HG02759 (cell line): ENCODE measurements around the gene MYO7B.

ENCODE experiments used
- ATAC-seq: cut with Tn5 transposase; IDR thresholded peaks from one replicate; pipeline ENCODE4 v1.9.1; 2021; ENCODE audit warnings: mild to moderate bottlenecking, moderate library complexity; ENCODE audit not compliant: unreplicated experiment

Gene MYO7B

DNA sequence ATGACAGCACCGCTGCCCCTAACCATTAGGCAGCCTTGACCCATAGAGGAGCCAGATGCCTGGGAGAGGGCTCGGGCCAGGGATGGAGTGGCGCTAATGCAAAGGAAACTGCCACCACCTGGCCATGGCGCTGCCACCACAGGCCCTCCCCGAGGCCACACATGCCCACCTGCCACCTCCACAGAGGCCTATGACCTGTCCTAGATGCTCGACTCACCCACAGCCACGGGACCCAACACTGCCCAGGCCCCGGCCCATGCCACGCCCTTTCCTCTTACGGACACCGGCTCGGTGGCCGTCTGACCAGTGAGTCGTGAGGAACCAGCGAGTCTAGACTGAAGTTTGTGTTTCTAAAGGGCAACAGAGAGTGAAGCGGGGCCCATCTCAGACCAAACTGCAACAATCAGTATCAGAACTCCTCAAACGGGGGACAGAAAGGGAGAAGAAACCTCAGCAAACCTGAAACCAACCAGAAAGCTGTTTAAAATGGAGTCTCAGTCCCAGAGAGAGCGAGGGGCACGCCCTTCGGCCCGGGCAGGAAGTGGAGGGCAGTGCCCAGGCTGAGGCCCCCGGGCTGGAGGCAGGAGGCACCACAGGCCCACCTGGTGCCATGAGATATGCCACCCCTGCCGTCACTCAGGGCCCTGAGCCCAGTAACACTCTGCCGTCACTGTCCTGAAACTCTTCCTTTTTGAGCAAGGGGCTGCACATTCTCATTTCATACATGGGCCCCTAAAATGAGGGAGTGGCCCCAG is 111.2 kb downstream of the MYO7B start:
- no peak for ATAC-seq

DNA sequence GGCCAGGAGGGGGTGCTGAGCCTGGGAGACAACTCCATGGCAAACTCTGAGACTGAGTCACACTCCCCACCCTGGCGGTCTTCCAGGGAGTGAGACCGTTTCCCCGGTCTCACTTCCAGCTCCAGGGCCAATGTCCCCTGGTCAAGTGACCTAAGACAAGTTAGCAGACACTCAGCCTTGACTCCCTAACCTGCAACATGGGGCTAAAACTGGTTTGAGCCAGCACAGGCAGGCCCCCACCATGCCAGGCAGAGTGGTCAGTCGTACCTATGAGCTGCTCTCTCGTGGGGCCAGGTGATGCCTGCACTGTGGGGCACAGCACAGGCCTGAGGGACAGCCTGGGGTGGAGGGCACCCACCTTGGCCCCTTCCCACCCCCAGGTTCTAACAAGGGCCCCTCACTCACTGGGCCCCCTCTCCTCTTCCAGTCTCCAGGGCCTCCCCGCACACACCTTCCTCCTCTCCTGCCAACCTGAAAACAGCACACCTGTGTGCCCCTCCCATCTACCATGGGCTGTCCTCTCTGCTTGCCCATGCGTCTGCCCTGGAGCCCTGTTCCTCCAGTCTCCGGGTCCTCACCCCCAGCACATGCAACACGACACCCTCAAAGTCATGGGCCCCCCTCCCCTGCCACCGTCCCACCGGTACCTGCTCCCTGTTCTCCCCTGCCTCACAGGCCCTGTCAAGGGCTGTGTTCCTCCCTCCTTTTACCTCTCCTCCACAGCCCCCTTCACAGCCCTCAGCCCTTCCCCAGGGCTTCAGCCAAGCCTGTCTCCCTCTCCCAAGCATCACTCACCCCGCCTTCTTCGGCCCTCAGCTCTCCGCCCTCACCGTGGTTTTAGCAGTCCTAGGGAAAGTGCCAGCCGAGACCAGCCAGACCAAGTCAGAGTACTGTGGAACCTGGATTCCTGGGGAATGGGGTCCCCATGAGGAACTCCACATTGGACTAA is 112.0 kb downstream of the MYO7B start:
- ATAC-seq = no peak

DNA sequence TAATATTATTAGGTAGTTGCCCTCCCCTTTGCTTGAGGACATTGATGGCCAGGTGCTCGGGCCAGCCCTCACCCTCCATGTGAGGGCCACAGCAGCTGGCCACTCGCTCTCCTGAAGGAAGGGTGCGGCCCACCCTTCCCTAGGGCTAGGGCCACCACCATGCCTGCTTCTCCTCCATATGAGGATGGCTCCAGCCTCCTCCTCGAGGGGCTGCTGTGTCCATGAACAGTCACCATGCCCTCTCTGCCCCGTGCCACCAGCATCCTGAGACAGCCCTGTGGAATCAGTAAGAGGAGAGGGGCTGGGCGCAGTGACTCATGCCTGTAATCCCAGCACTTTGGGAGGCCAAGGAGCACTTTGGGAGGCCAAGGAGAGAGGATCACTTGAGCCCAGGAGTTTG is 112.8 kb downstream of the MYO7B start:
- no peak for ATAC-seq

DNA sequence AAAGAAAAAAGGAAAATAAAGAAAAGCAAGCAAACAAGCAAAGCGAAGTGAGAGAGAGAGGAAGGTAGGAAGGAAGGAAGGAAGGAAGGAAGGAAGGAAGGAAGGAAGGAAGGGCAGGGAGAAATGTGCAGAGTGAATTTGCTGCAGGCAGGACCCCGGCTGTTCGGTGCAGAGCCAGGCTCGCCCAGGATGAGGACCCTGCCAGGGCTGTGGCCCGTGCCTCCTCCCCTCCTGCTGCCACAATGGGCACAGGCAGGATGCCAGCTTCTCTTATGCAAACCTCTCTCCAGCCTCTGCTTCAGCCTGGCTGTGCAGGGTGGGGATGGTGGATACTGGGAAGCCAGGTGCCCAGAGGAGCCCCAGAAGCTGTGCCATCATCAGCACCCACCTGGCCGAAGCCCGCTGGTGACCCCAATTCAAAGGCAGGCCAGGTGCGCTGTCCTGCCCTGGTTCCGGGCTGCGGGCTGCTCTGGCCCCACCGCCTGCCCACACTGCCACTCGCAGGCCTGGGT is 113.7 kb downstream of the MYO7B start:
- ATAC-seq = no peak

DNA sequence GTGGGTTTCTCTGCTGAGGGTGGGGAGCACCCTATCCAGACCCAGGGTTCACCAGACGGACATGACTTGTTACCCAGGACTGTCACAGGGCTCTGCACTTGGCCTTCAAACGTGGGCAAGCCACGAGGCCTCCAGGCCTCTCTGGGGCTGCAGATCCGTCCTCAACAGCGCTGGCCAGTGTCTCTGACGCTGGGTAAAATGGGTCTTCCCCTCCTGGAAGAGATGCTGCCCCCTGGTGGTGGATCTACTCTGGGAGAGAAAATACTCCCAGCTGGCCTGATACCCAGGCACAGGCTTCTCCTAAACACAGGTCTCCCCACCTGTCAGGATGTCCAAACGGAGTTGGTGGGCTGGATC is 114.2 kb downstream of the MYO7B start:
- ATAC-seq = peak; percentile 69

DNA sequence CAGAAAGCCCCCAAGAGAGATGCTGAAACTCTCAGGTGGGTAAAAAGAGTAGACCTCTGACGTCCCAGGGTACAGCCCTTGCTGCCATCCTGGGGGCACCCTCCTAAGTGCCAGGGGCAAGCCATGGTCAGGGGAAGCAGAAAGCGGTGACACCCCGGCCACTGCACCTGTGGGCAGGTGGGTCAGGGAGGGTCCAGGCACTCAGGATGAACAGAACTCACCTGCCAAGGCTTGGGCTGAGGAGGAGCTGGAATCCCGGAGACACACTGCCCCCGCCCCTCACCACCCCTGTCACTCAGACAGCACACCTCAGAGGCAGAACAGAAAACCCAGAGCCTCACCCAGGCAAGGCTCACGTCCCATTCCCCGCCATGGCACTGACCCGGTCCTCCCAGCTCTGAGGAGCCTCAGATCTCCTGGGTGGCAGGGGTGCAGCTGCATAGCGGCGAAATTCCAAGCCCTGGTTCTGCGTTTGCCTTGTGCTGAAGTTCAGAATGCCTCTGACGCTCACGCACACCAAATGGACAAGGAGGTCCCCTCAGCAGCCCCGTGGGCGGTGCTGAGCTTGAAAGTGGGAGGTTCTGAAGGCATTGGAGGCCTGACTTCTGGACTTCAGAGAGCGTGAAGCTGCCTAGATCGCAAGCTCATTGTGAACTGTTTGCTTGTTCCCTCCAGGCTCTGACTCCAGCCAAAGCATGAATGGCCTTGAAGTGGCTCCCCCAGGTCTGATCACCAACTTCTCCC is 114.7 kb downstream of the MYO7B start:
- no peak for ATAC-seq

DNA sequence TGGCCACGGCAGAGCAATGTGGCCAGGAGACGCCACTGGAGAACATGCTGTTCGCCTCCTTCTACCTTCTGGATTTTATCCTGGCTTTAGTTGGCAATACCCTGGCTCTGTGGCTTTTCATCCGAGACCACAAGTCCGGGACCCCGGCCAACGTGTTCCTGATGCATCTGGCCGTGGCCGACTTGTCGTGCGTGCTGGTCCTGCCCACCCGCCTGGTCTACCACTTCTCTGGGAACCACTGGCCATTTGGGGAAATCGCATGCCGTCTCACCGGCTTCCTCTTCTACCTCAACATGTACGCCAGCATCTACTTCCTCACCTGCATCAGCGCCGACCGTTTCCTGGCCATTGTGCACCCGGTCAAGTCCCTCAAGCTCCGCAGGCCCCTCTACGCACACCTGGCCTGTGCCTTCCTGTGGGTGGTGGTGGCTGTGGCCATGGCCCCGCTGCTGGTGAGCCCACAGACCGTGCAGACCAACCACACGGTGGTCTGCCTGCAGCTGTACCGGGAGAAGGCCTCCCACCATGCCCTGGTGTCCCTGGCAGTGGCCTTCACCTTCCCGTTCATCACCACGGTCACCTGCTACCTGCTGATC is 115.4 kb downstream of the MYO7B start:
- ATAC-seq = no peak

DNA sequence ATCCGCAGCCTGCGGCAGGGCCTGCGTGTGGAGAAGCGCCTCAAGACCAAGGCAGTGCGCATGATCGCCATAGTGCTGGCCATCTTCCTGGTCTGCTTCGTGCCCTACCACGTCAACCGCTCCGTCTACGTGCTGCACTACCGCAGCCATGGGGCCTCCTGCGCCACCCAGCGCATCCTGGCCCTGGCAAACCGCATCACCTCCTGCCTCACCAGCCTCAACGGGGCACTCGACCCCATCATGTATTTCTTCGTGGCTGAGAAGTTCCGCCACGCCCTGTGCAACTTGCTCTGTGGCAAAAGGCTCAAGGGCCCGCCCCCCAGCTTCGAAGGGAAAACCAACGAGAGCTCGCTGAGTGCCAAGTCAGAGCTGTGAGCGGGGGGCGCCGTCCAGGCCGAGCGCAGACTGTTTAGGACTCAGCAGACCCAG is 115.9 kb downstream of the MYO7B start:
- ATAC-seq = no peak

DNA sequence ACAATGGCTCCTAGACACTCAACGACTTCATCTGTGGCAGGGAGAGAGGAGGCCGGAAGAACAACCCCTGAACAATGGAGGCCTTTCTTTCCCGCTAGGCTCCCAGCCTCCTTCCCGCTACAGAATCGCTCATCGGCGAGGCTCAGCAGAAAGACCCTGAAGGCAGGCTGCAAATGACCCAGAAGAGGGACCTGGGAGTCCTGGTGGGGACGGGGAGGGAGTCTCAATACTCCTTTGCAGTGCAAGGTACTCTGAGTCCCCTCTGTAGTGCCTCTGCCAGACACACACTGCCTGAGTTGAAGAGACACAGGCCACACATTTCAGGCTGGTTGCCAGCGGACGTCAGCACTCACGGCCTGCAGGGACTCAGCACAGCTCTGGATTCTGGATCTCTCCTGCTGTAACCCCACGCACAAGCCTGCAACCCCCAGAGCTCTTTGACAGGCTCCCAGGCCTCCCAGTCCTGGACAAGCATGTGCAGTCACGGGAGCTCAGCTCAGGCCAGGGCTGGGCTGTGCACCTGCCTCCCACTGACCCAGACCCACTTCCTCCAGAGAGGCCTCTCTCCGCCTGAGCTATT is 116.6 kb downstream of the MYO7B start:
- no peak for ATAC-seq

DNA sequence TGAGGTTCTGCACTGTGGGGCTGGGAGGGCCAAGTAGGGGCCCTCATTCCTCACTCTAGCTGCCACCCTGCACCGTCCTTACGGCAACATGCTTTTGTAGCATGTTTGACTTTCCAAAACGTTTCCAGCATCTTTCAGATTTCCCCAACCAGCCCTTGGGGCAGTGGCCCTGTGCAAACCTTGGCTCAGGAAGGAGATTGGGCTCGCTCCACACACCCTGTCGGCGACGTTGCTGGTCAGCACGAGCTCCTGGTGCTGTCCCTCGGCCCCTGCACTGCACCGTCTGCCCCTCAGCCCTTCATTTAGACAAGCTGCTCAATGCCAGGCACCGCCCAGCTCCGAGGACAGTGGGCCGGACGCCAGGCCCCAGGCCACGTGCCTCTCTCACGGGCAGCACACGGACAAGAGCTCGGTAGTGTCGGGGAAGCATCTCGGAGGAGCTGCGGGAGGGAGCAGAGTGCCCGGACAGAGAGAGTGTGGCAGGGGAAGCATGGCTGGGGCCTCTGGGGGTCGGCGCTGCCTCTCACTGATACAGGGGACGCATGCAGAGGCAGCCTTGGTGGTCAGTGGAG is 117.4 kb downstream of the MYO7B start:
- ATAC-seq = no peak

DNA sequence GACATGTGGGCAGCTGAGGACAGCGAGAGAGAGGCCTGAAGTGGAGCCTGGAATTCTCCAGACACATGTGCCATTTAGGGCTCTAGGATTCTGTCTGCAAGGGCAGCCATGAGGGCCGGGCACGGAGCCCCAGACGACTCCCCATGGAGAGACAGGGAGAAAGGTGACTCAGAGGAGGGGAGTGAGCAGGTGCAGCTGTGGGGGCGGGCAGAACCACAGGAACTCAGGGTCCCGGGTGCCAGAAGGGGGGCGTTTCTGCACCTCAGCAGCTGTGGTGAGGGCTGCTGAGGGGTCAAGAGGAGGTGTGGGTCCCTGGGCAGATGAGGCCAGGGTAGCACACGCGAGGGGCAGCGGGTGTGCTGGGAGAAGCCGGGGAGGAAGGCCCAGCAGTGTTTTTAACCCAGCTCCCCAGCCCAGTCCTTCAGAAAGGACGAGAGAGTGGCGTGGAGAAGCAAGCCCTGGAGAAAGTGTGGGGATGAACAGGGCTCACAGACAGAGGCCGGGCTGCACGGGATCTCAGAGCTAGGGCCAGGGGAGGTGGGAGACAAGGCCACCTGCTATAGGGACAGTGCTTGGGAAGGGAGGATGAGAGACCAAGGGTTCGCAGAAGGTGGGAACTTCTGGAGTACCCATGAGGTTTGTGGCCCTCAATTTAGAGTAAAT is 118.1 kb downstream of the MYO7B start:
- ATAC-seq = no peak

DNA sequence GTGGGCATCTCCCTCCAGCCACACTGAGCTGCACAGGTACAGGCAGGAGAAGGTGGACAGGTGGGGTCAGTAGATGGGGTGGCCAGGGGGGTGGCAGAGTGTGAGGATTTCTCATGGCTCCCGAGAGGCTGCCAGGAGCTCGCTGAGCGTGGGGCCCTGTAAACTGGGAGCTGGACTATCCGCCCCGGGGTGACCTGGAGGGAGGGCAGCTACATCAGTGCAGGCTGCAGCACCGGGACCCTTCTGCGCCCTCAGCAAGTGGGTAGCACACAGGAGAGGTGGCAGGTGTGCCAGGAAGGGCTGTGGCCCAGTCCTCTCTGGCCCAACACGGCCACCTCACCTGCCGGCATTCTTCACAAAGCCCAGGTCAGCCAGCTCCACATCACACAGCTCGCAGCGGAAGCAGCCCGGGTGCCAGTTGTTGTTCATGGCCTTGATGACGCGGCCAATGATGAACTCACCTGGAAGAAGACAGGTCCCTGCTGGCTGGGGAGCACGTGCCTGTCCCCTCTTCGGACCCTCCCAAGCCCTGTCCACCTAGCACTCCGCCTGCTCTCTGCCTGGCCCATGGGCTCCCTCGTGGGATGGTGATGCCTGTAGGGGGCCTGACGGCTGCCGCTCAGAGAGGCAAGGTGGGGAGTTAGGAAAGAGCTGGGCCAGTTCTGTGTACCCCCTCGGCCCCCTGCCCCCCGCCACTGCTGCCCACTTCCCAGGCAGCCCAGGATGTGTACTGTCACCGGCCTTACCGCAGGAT is 118.8 kb downstream of the MYO7B start:
- ATAC-seq = no peak

DNA sequence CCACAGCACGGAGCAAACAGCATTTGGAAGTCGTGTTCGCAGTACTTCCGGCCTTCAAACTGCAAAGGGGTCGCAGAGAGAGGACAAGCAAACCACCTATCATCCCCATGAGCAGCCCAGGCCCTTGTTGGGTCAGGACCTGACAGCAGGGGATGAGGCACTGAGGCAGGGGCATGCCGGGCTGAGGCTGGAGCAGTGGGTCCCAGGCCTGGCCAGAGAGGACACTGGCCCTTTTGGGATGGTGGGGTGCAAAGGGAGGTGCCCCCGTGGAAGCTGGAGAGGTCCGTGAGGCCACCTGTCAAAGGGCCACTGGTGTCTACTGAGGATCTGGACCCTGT is 119.3 kb downstream of the MYO7B start:
- no peak for ATAC-seq

DNA sequence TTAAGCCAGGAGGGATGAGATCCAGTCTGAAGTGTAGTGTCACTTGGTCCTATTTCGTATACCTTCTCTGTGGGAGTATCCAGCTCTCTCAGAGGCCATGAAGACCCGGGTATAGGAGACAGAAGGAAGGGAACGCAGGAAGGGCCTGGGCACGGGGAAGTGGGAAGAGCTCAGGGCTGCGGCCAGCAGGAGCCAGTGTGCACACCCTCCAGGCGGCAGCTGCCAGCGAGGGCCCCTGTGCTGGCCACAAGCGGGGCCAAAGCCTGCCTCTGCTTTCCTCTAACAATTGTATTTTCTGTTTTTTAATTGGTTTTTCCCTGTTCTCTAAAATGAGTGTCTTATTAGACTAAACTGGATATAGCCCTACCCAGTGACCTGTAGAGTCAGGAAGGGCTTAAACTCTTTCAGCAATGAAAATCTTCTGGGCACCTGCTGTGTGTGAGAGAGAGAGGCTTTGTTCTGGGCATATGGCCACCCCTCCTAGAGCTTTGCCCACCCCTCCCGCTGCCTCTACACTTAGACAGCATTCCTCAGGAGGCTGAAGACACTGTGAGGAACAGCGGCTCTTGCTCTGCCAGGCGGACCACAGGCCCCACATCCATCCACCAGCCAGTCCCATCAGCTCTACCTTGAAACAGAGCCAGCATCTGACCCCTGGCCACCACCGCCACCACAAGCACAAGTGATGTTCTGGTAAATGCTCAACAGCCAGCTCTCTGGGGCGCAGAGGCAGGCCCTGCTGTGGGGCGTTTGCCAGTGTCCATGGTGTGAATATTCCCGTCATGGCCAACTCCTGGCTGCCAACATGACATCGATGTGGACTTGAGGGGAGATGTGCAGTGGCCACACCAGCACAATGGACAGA is 120.0 kb downstream of the MYO7B start:
- ATAC-seq = no peak

DNA sequence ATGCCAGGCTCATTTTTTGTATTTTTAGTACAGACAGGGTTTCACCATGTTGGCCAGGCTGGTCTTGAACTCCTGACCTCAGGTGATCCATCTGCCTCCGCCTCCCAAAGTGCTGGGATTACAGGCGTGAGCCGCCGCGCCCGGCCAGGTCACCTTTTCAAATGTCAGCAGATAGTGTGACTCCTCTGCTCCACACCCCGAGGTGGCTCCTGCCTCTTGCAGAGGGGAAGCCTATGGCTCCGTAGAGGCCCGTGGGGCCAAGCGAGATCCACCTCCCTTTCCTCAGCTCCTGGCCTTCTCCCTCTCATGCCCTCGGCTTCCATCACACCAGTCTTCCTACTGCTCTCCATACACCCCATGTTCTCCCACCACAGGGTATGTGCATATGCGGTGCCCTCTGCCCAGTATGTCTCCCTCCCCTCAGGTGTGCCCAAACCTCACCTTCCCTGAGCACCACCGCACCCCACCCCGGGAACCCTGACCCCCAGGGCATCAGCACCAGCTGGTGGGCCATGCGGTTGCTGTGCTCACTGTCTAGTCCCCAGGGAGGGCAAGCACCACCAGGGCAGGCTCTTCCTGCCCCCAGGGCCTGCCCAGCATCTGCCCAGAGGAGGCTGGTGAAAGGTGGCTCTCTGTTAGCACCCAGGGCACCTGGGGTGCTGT is 121.2 kb downstream of the MYO7B start:
- no peak for ATAC-seq

DNA sequence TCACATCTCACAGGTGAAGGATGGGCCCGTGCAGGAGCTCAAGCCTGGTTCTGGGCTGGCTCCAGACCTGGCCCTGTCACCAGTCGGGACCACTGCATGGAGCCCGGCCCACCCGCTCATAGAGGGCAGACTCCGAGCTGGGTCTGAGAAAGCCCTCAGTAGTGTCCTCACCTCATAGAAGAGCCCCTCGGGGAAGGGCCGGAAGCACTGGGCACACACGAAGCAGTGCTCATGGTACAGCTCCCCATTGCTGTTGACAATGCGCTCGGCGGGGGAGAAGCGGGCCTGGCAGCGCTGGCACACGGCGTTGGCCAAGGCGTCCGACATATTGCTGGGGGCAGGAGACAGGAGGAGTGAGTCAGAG is 121.7 kb downstream of the MYO7B start:
- ATAC-seq = no peak

DNA sequence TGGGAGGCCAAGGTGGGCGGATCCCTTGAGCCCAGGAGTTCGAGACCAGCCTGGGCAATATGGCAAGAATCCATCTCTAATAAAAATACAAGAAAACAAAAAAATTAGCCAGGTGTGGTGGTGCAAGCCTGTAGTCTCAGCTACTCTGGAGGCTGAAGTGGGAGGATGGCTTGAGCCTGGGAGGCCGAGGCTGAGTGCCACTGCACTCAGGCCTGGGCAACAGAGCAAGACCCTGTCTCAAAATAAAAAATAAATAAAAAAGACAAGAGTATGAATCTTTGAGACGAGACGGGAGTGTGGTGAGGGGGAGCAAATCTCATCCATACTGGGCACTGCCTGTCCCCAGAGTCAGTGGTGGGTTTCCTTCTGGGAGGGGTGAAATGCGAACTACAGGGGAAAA is 122.7 kb downstream of the MYO7B start:
- no peak for ATAC-seq
